ENCODE data around the gene ELMO3.

The ELMO3 gene

DNA sequence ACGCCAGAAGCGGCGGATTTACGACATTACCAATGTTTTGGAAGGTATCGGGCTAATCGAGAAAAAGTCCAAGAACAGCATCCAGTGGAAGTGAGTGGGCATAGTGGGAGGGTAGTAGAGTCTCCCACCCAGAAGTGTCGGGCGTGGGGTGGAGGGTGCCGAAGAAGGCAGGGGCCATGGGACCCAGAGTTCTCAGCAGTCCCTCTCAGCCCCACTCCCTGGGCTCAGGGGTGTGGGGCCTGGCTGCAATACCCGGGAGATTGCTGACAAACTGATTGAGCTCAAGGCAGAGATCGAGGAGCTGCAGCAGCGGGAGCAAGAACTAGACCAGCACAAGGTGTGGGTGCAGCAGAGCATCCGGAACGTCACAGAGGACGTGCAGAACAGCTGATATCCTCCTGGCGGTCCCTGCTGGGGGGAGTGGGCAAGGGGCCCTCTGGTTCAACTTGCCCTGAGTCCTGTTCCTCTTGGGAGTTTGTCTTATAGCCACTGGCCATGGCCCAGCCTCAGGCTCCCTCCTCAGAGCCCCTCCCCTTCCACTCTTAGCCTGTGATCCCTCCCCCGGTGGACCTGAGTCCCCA is 6.1 kb upstream of the ELMO3 start:
- H3K4me3 ChIP-seq (ENCODE audit: low read depth, low read length): peak overlapping the region; percentile 97
- TF ChIP-seq, protein P1, sequence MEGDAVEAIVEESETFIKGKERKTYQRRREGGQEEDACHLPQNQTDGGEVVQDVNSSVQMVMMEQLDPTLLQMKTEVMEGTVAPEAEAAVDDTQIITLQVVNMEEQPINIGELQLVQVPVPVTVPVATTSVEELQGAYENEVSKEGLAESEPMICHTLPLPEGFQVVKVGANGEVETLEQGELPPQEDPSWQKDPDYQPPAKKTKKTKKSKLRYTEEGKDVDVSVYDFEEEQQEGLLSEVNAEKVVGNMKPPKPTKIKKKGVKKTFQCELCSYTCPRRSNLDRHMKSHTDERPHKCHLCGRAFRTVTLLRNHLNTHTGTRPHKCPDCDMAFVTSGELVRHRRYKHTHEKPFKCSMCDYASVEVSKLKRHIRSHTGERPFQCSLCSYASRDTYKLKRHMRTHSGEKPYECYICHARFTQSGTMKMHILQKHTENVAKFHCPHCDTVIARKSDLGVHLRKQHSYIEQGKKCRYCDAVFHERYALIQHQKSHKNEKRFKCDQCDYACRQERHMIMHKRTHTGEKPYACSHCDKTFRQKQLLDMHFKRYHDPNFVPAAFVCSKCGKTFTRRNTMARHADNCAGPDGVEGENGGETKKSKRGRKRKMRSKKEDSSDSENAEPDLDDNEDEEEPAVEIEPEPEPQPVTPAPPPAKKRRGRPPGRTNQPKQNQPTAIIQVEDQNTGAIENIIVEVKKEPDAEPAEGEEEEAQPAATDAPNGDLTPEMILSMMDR (conservative IDR thresholded peaks at IDR 0.05; ENCODE audit: low read depth, low read length): no peak
- DNase-seq (ENCODE audit: low read depth): no peak

DNA sequence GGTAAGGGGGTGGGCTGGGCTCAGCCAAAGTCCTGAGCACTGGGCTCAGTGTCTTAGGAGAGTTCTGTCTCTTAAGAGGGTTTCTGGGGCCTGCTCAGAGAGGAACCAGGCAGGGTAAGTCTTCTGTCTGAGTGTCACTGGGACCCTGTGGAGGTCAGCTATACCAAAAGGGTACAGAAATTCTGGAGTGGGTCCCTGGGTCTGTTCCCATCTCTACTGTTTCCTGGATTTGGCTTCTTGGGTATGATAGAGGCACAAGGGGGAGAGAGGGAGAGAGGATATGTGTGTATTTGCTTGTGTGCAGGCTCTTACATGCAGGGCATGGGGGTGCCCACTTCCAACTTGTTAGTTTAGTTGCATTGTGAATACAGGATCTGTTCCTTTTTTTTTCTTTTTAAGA is 5.4 kb upstream of the ELMO3 start:
- TF ChIP-seq, protein P1 (conservative IDR thresholded peaks at IDR 0.05; ENCODE audit: low read depth, low read length): no peak
- H3K4me3 ChIP-seq (ENCODE audit: low read depth, low read length): peak overlapping the region; percentile 97
- DNase-seq (ENCODE audit: low read depth): no peak

DNA sequence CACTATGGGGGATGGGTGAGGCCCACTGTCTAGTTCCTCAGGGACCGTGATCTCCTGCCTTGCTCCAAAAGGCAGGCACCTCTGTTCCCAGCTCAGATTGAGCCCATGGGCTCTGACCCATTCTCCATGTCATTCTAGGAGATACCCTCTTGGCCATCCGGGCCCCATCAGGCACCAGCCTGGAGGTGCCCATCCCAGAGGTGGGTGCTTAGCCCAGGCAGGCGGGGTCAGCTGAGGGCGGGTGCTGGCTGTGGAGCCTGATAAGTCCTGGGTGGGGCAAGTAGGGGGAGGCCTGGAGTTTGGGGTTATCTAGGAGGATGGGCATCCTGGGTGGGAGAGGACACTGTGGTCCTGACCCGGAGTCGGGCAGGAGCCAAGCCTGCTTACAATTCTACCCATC is 4.7 kb upstream of the ELMO3 start:
- DNase-seq (ENCODE audit: low read depth): no peak
- TF ChIP-seq, protein P1 (conservative IDR thresholded peaks at IDR 0.05; ENCODE audit: low read depth, low read length): no peak
- H3K4me3 ChIP-seq (ENCODE audit: low read depth, low read length): no peak overlapping the region

DNA sequence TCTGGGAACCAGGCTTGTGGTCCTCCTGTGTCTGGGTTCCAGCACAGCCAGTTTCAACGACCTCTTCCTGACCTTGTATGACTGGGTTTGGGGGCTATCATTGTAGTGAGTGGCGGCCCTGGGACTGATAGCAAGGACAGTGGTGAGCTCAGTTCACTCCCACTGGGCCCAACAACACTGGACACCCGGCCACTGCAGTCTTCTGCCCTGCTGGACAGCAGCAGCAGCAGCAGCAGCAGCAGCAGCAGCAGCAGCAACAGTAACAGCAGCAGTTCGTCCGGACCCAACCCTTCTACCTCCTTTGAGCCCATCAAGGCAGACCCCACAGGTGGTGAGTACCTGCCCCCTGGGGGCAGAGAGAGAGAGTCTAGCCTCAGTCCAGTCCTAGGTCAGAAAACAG is 3.3 kb upstream of the ELMO3 start:
- DNase-seq (ENCODE audit: low read depth): no peak
- no peak overlapping the region for H3K4me3 ChIP-seq (ENCODE audit: low read depth, low read length)
- TF ChIP-seq, protein P1 (conservative IDR thresholded peaks at IDR 0.05; ENCODE audit: low read depth, low read length): no peak

DNA sequence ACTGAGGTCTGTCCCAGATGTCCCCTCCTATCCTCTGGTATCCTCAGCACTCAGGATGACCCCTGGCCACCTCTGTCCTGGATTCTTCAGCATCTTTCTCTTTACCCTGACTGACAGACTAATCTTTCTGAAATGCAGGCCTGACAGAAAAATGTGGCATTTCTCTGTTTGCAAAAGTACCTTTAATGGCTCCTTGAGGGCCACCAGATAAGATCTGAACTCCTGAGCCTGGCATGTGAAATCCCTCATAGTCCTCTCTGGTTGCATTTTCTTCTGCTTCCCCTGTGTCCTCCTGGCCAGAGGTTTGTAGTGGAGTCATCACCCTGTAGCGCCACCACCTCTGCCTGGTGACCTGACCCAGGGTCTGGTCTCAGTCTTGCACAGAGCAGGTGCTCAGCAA is 2.0 kb upstream of the ELMO3 start:
- TF ChIP-seq, protein P1 (conservative IDR thresholded peaks at IDR 0.05; ENCODE audit: low read depth, low read length): no peak
- no peak overlapping the region for H3K4me3 ChIP-seq (ENCODE audit: low read depth, low read length)
- DNase-seq (ENCODE audit: low read depth): no peak

DNA sequence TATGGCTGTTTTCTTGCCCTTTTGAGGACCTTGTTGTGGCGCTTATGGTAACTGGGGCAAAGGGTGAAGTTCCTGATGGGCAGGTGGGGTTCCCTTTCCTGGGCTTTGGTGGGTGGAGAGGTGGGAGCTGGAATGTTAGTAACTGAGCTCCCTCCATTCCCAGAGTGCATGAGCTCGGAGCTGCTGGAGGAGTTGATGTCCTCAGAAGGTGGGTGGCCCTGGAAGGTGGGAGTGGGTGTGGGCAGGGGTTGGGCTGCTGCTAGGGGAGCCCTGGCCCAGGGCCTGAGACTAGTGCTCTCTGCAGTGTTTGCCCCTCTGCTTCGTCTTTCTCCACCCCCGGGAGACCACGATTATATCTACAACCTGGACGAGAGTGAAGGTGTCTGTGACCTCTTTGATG is 1.2 kb upstream of the ELMO3 start:
- no peak overlapping the region for H3K4me3 ChIP-seq (ENCODE audit: low read depth, low read length)
- TF ChIP-seq, protein P1 (conservative IDR thresholded peaks at IDR 0.05; ENCODE audit: low read depth, low read length): no peak

DNA sequence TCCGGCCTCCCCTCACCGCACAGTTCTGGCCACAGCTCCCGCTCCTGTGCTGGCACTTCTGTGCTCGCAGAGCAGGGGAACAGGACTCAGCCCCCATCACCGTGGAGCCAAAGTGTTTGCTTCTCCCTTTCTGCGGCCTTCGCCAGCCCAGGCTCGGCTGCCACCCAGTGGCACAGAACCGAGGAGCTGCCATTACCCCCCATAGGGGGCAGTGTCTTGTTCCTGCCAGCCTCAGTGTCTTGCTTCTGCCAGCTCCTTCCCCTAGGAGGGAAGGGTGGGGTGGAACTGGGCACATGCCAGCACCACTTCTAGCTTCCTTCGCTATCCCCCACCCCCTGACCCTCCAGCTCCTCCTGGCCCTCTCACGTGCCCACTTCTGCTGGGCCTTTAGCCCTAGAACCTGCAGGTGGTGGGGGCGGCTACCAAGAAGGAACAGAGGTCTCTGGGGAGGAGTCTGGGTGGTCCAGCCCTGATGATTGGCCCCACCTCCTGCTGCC is 645 bp upstream of the ELMO3 start:
- DNase-seq (ENCODE audit: low read depth): no peak
- TF ChIP-seq, protein P1 (conservative IDR thresholded peaks at IDR 0.05; ENCODE audit: low read depth, low read length): peak; percentile 66
- no peak overlapping the region for H3K4me3 ChIP-seq (ENCODE audit: low read depth, low read length)

More for the DNA sequence above, 1.2 kb upstream of the ELMO3 start:
- DNase-seq (ENCODE audit: low read depth): no peak
